Measurements from ENCODE around the gene CYS1.

GRCh38 chr2:10022966-10023662 is 57.1 kb downstream of the CYS1 start:
- TF ChIP-seq HMGA2 (CRISPR knock-in tag; IDR thresholded peaks at IDR 0.05), result no peak
- TF ChIP-seq, protein P1, sequence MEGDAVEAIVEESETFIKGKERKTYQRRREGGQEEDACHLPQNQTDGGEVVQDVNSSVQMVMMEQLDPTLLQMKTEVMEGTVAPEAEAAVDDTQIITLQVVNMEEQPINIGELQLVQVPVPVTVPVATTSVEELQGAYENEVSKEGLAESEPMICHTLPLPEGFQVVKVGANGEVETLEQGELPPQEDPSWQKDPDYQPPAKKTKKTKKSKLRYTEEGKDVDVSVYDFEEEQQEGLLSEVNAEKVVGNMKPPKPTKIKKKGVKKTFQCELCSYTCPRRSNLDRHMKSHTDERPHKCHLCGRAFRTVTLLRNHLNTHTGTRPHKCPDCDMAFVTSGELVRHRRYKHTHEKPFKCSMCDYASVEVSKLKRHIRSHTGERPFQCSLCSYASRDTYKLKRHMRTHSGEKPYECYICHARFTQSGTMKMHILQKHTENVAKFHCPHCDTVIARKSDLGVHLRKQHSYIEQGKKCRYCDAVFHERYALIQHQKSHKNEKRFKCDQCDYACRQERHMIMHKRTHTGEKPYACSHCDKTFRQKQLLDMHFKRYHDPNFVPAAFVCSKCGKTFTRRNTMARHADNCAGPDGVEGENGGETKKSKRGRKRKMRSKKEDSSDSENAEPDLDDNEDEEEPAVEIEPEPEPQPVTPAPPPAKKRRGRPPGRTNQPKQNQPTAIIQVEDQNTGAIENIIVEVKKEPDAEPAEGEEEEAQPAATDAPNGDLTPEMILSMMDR (IDR thresholded peaks at IDR 0.05), result no peak
- TF ChIP-seq, protein P2, sequence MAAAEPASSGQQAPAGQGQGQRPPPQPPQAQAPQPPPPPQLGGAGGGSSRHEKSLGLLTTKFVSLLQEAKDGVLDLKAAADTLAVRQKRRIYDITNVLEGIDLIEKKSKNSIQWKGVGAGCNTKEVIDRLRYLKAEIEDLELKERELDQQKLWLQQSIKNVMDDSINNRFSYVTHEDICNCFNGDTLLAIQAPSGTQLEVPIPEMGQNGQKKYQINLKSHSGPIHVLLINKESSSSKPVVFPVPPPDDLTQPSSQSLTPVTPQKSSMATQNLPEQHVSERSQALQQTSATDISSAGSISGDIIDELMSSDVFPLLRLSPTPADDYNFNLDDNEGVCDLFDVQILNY (CRISPR knock-in tag; IDR thresholded peaks at IDR 0.05), result no peak
- TF ChIP-seq, protein P3, sequence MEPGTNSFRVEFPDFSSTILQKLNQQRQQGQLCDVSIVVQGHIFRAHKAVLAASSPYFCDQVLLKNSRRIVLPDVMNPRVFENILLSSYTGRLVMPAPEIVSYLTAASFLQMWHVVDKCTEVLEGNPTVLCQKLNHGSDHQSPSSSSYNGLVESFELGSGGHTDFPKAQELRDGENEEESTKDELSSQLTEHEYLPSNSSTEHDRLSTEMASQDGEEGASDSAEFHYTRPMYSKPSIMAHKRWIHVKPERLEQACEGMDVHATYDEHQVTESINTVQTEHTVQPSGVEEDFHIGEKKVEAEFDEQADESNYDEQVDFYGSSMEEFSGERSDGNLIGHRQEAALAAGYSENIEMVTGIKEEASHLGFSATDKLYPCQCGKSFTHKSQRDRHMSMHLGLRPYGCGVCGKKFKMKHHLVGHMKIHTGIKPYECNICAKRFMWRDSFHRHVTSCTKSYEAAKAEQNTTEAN (CRISPR knock-in tag; IDR thresholded peaks at IDR 0.05), result no peak
- TF ChIP-seq FOXJ3 (CRISPR knock-in tag; IDR thresholded peaks at IDR 0.05; ENCODE audit: borderline replicate concordance), result no peak
- TF ChIP-seq NR2C2 (CRISPR knock-in tag; IDR thresholded peaks at IDR 0.05), result no peak
- no peak for TF ChIP-seq STAT6 (CRISPR knock-in tag; conservative IDR thresholded peaks at IDR 0.05; ENCODE audit: low read depth)
